Uterus (tissue), 4 donors: ENCODE results near the gene CD160. TPM values are rescaled to one million over a fixed set of nuclear protein-coding genes. Genes with fewer than 3 reads are reported as not detected.

ENCODE experiments used
- DNase-seq, 2 donors: peaks; one replicate each; pipeline ENCODE4 v3.0.0-alpha.2; 2019 to 2020
- H3K27ac ChIP-seq, 2 donors: fragments of 200-600 bp; sonication (generic); 1 replicate in 1 of 2; 2 replicates in 1 of 2; pipeline ENCODE4 v1.5.1; 2016 to 2018
- H3K27me3 ChIP-seq, 2 donors: fragments of 200-600 bp; sonication (generic); one replicate each; pipeline ENCODE4 v1.5.1; 2018 to 2019; ENCODE audit warnings: control low read depth in 1 of 2
- H3K36me3 ChIP-seq, 2 donors: fragments of 200-600 bp; sonication (generic); one replicate each; pipeline ENCODE4 v1.5.1; 2019; ENCODE audit warnings: control low read depth in 1 of 2
- H3K4me1 ChIP-seq, 2 donors: fragments of 200-600 bp; sonication (generic); one replicate each; pipeline ENCODE4 v1.5.1; 2018 to 2019; ENCODE audit warnings: control low read depth in 1 of 2
- H3K4me3 ChIP-seq, 2 donors: fragments of 200-600 bp; sonication (generic); 1 replicate in 1 of 2; 2 replicates in 1 of 2; pipeline ENCODE4 v1.5.1; 2018 to 2019; ENCODE audit warnings: mild to moderate bottlenecking in 1 of 2
- H3K9me3 ChIP-seq, 2 donors: fragments of 200-600 bp; sonication (generic); one replicate each; pipeline ENCODE4 v1.5.1; 2019; ENCODE audit warnings: control low read depth in 1 of 2
- POLR2A ChIP-seq, 2 donors: fragments of 450-650 bp; IDR thresholded peaks; one replicate each; pipeline ENCODE4 v1.6.1; 2016; ENCODE audit warnings: antibody characterized with exemption in 2 of 2, mild to moderate bottlenecking in 1 of 2, moderate library complexity in 1 of 2
- intact Hi-C: fragments of 100-400 bp; cut with DNase I; formaldehyde crosslinking; loops from one replicate; pipeline ENCODE4 v1.15.1; 2023; ENCODE audit warnings: low total_unique reads
- total RNA-seq, 4 donors: library from RNA; depleted of rRNA in 3 of 4; stranded (reverse); fragments of >200 nt in 3 of 4; gene quantifications; one replicate each; pipeline versions ENCODE4 v1.1.0 to v1.2.4, GENCODE V29; 2014 to 2023
- TF ChIP-seq, protein P1 (sequence below), 4 experiments: fragments of 200-600 bp in 2 of 4; fragments of 450-650 bp in 2 of 4; sonication (generic) in 2 of 4; IDR thresholded peaks; one replicate each; pipeline ENCODE4 v1.5.1; 2016 to 2019; ENCODE audit warnings: antibody characterized with exemption in 4 of 4, mild to moderate bottlenecking in 2 of 4, moderate library complexity in 1 of 4
- donor health status: DM: yes; HTN: yes; CAD: no.

The CD160 gene
- total RNA-seq, 4 donors from 2014 or later = 0.55 TPM; not detected in 3

DNA sequence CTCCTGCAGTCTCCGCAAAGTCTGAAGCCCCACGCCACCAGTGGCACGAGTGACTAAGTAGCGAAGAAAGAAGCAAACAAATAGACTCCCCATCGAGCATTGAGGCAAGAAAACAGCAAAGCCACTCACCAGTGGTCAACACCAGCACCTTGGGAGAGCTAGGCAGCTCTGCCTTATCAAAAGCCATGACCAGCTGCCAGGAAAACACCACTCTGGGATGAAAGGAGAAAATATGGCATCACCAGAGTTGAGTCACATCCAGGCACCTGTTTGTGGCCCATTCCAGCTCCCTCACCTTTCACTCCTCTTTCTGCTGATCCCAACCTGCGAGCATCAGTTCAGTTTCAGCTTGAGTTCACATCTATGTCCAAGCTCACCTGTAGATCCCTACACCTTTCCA, 29.4 kb upstream of the CD160 start:
- no peak for DNase-seq
- H3K4me3 ChIP-seq = no peak overlapping the region
- H3K27me3 ChIP-seq = no peaks in the 10 kb centered on the region
- H3K9me3 ChIP-seq = no peaks in the 10 kb centered on the region
- TF ChIP-seq, protein P1, sequence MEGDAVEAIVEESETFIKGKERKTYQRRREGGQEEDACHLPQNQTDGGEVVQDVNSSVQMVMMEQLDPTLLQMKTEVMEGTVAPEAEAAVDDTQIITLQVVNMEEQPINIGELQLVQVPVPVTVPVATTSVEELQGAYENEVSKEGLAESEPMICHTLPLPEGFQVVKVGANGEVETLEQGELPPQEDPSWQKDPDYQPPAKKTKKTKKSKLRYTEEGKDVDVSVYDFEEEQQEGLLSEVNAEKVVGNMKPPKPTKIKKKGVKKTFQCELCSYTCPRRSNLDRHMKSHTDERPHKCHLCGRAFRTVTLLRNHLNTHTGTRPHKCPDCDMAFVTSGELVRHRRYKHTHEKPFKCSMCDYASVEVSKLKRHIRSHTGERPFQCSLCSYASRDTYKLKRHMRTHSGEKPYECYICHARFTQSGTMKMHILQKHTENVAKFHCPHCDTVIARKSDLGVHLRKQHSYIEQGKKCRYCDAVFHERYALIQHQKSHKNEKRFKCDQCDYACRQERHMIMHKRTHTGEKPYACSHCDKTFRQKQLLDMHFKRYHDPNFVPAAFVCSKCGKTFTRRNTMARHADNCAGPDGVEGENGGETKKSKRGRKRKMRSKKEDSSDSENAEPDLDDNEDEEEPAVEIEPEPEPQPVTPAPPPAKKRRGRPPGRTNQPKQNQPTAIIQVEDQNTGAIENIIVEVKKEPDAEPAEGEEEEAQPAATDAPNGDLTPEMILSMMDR (IDR thresholded peaks at IDR 0.05) = no peak
- TF ChIP-seq POLR2A (IDR thresholded peaks at IDR 0.05) = no peak
- no peak overlapping the region for H3K27ac ChIP-seq
- intact Hi-C loops = no loop called here
- H3K4me1 ChIP-seq = no peaks in the 10 kb centered on the region
- no peaks in the 10 kb centered on the region for H3K36me3 ChIP-seq

DNA sequence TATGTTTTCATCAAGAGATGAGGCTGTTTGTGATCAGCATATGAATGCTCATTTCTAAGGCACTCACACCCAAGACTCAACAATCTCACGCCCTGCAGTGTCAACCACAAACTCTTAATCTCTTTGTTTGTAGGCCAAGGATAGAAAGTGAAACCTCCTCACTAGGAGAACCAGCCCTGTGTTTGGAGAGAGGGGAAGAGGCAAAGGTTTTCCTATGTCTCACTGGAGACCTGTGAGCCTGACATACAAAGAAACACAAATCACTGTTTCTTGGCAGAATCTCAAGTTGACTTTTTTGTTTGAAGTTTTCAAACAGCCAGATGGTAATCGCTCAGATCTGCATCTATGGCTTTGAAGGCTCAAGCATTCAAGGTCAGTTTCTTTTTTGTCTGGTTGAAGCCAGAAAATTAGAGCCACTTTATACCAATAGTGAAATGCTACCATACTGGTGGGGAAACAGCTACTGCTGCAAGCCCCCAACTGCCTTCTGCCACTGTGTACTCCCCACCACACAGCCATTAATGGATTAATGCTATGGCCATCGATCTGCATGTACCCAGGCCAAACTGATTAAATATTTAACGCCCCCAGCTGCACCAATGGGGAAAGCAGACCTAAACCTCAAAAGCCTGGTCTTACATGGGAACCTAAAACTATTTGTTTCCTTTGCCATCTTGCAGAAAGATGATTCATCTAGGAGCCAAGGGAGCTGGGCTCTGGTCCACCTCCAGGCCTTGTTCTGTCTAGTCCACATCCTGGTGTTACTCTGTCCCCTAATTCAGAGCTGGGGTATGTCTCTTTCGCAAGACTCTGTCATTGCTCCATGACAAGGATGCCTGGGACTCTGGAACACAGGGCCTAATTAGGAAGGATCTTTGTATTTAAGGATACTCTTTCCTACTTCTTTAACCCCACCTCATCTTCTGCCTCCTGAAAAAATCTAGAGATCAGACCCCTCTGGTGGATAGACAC, 28.4 kb upstream of the CD160 start:
- DNase-seq = no peak
- H3K27ac ChIP-seq = no peak overlapping the region
- intact Hi-C loops = no loop called here

DNA sequence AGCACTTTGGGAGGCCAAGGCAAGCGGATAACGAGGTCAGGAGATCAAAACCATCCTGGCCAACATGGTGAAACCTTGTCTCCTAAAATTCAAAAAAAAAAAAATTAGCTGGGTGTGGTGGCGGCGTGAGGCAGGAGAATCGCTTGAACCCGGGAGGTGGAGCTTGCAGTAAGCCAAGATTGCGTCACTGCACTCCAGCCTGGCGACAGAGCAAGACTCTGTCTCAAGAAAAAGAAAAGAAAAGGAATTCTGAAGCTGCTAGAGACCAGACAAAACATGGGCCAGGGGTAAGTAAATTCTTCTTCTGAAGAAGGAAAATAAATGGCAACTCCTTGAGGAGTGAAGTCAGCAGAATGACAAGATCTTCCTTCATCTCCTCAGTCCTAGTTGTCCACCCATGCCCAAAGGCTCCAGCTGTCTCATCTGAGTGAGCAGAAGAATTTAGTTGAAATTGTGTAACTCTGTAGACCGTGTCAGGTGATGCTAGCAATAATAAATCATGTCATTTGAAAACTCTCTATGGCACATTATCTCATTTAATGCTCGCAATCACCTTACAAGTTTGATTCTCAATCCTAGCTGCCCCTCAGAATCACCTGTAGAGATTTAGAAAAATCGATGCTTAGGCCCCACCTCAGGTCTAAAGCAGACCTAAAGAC, 26.4 kb upstream of the CD160 start:
- Histone ChIP-seq H3K4me3 (no peak overlapping the region), H3K27me3 (no peaks in the 10 kb centered on the region), H3K36me3 (no peaks in the 10 kb centered on the region), H3K4me1 (no peaks in the 10 kb centered on the region), H3K9me3 (no peaks in the 10 kb centered on the region), H3K27ac (no peak overlapping the region)
- intact Hi-C loops = no loop called here
- no peak for DNase-seq
- no peak for TF ChIP-seq POLR2A (IDR thresholded peaks at IDR 0.05)
- TF ChIP-seq, protein P1 (IDR thresholded peaks at IDR 0.05) = no peak

More for the DNA sequence above, 28.4 kb upstream of the CD160 start:
- Histone ChIP-seq H3K9me3 (no peaks in the 10 kb centered on the region), H3K4me1 (no peaks in the 10 kb centered on the region), H3K27me3 (no peaks in the 10 kb centered on the region), H3K36me3 (no peaks in the 10 kb centered on the region), H3K4me3 (no peak overlapping the region)
- TF ChIP-seq POLR2A (IDR thresholded peaks at IDR 0.05) = no peak
- TF ChIP-seq, protein P1 (IDR thresholded peaks at IDR 0.05) = no peak

DNA sequence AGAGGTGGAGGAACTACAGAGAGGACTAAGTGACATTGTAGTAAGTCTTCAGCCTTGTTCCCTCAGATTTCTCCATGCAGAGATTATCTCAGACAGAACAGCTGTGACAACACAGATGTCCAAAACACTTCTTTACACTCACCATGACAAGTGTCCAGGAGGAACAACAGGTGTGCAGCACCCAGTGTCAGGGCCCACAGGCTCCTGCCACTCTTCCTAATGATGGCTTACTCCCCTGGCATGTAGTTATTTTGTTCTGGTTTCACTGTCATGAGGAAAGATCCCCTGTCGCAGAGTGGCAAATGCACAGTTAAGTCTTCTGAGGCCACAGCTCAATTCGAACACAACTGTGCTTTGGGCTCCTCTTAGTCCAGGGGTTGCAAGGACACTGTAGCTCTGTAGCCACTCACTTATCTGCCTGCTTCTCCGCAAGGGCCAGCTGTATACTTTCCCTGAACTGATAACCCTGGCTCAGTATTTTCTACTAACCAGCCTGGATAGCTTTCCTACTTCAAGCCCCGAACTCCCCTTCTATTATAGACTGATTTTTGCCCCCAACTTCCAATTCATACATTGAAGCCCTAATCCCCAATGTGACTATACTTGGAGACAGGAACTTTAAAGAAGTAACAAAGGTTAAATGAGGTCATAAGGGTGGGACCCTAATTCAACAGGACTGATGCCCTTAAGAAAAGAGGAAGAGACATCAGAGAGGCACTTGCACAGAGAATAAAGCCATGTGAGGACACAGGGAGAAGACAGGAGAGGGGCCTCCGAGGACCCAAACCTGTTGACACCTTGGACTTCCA, 23.3 kb upstream of the CD160 start:
- intact Hi-C loops = no loop called here
- Histone ChIP-seq H3K4me1 (no peaks in the 10 kb centered on the region), H3K4me3 (no peak overlapping the region), H3K36me3 (no peaks in the 10 kb centered on the region), H3K27ac (no peak overlapping the region), H3K27me3 (no peaks in the 10 kb centered on the region), H3K9me3 (no peaks in the 10 kb centered on the region)
- no peak for DNase-seq
- TF ChIP-seq, protein P1 (IDR thresholded peaks at IDR 0.05) = no peak
- TF ChIP-seq POLR2A (IDR thresholded peaks at IDR 0.05) = no peak
